GM12872 (cell line): ENCODE data around the gene RGL2.

ENCODE experiments used
- TF ChIP-seq, protein P1 (sequence below): IDR thresholded peaks from 3 replicates; pipeline ENCODE4 v1.5.1; 2011; ENCODE audit warnings: low read depth, mild to moderate bottlenecking, low read length, moderate library complexity; ENCODE audit not compliant: insufficient read depth

The RGL2 gene

DNA sequence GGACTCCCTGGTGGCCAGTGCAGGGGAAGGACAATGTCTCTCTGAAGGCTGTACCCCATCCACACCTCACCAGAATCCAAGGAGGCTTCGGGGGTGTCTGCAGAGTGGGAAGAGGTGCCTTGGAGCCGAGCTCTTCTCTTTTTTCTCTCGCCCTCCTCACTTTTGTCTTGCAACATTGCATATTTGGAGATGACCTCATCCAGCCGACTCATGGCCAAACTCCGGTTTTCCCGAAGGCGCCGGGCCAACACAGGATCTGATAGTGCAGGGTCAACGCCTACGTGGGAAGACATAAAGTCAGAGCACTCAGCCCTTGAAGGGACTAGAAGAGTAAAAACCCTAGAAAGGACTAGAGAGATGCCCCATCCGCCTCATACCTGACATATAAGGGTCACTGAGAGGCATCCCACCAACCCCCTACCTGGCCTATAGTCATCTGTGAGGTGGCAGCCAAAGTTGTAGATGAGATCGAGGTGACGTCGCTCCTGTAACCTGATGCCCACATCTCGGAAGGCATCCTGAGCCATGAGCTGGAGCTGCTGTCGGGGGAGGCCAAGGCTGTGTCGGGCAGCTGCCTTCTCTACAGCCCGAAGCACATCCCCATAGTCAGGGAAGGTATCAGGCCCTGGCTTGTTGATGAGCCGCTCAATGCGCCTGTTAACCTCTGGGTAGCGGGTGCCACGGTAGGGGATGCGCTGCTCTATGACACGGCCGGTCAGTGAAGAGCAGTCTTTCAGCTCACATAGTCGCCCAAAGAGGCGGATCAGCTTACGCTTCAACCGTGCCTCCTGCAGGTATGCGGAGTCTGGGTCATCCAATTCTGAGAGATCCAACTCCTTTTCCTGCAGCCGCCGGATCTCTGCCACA lies 21.8 kb upstream of the RGL2 start:
- TF ChIP-seq, protein P1, sequence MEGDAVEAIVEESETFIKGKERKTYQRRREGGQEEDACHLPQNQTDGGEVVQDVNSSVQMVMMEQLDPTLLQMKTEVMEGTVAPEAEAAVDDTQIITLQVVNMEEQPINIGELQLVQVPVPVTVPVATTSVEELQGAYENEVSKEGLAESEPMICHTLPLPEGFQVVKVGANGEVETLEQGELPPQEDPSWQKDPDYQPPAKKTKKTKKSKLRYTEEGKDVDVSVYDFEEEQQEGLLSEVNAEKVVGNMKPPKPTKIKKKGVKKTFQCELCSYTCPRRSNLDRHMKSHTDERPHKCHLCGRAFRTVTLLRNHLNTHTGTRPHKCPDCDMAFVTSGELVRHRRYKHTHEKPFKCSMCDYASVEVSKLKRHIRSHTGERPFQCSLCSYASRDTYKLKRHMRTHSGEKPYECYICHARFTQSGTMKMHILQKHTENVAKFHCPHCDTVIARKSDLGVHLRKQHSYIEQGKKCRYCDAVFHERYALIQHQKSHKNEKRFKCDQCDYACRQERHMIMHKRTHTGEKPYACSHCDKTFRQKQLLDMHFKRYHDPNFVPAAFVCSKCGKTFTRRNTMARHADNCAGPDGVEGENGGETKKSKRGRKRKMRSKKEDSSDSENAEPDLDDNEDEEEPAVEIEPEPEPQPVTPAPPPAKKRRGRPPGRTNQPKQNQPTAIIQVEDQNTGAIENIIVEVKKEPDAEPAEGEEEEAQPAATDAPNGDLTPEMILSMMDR: no peak

DNA sequence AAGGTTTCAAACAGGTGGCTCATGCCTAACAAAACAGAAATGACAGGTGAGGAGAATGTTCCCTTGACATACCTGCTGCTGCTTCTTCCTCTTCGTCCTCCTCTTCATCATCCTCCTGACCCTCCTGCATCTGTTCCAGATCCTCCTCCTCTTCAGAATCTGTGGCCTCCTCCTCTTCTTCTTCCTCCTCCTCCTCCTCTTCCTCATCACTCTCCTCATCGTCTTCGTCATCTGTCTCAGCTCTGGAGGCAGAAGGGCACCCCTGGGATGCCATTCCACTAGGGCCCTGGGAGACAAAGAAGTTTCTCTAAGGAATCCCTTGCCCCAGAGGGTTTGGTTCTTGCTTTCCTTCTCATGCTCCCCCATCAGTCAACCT lies 21.2 kb upstream of the RGL2 start:
- TF ChIP-seq, protein P1: no peak

DNA sequence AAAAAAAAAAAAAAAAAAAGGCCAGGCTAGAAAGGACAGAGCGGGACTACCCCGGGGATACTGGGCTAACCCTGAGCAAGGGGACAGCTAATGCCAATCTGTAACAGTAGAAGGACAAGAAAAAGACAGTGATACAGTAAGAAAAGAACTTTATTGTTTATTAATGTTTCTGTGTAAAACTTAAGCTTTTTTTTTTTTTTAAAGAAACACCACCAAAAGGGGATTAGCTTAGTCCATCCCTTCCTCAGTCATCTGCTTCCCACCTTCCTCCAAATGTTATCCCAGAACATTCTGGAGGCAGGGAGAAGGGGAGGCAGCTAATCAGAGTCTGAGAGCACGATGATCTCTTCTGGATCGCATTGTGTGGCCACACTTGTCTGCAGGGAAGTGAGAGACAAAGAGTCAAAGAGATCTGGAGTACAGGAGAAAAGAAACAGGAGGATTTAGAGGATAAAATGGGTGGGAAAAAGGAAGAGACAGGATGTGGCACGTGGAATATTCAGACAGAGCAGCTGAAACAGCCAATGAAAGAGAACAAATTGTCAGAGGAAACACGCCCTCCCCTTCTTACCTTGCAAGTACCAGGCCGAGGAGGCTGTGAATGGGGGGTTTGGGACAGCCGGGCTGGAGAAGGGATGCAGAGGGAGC lies 19.8 kb upstream of the RGL2 start:
- TF ChIP-seq, protein P1: no peak

DNA sequence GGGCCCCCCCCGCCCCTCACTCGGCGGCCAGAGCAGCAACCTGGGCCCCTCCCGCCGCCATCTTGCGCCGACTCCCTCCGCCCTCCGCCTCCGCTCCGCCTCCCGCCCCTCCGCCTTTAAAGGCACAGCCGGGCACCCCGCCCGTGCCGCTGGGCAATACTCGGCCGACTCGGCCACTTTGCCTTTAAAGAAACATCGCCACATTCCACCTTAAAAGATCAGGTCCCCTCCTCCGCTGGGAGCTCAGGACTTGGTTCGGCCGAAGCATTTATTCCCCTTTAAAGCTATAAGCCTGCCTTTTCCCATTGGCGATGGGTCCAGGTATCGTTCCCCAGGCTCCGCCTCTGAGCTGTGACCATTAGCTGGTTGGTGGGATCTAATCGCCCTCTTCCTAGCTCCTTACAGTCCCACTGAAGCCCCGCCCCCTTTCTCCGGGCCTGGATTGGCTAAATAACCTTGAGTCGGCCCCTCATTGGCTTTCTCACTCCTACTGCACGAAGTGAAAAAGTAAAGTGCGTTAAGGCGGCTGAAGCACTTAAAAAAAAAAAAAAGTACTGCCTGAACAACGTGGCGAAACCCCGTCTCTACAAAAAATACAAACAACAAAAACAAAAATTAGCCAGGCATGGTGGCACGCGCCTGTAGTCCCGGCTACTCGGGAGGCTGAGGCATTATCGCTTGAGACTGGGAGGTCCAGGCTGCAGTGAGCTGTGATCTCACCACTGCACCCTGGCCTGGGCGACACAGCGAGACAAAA lies 19.1 kb upstream of the RGL2 start, which contains the start of gene ZBTB22:
Gene ZBTB22, minus strand, starts transcription at position 76 of the 757 bp plus-strand sequence. CDS start 828 bp downstream, outside the sequence.
- TF ChIP-seq, protein P1: no peak

DNA sequence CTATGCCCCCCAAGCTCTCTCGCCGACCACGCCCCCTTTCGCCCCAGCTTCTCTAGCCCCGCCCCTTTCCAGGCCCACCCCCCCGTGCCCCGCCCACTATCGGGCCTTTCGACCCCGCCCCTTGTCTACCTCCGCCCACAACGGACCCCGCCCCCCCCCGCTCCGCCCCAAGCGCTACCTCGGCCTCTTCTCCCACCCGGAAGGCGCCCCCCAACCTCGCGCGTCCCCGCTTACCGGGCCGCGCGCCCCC lies 18.6 kb upstream of the RGL2 start:
- TF ChIP-seq, protein P1: no peak

DNA sequence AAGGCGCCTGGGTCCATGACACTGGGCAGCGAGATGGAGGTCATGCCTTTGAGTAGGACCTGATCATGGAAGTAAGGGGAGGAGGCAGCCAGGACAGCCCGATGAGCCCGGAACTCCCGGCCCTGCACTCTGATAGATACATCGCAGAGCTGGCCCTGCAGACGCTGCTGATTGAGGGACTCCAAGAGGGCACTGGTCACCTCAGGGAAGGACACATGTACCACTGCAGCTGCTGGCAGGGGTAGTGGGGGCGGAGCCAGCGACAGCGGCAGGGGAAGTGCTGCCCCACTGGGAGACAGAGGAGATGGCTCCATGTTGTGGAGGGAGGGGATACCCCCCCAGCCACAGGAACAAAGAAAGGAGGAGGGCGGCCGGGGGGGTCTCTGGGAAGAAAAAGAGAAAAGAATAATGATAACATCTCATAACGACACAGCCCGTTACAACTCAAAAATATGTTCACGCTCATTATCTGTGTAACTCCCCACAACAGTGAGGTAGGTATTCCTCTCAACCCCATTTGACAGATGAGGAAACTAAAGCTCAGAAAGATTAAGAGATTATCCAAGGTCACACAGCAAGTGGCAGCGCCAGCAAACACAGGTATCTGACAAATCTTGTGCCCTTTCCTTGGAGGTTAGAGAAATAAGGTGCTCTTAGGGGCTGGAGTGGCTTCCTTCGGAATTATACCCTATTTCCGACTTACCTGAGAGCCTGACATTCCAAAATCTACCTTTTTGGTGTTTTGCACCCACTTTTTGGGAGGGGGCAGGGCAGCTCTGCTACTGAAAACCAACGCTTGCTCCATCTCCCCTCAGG lies 18.1 kb upstream of the RGL2 start:
- TF ChIP-seq, protein P1: no peak
